ENCODE data around the gene WNT1.

GRCh38 chr12:48985475-48985897 lies 7.4 kb downstream of the WNT1 start:
- TF ChIP-seq POLR2AphosphoS5 (IDR thresholded peaks at IDR 0.05; ENCODE audit: low read depth, low read length) (no peak), SPI1 (IDR thresholded peaks at IDR 0.05; ENCODE audit: low read depth, low read length) (no peak), POLR2A (IDR thresholded peaks at IDR 0.05; ENCODE audit: low read depth, low read length) (no peak), TAF1 (IDR thresholded peaks at IDR 0.05; ENCODE audit: low read depth, low read length) (no peak), POU2F2 (IDR thresholded peaks at IDR 0.05; ENCODE audit: low read depth, low read length) (no peak), PAX5 (IDR thresholded peaks at IDR 0.05; ENCODE audit: insufficient read depth, low read length, severe bottlenecking) (no peak)

Data from GM12891 (cell line).